Measurements from ENCODE around the gene BTBD16.

Gene BTBD16

DNA sequence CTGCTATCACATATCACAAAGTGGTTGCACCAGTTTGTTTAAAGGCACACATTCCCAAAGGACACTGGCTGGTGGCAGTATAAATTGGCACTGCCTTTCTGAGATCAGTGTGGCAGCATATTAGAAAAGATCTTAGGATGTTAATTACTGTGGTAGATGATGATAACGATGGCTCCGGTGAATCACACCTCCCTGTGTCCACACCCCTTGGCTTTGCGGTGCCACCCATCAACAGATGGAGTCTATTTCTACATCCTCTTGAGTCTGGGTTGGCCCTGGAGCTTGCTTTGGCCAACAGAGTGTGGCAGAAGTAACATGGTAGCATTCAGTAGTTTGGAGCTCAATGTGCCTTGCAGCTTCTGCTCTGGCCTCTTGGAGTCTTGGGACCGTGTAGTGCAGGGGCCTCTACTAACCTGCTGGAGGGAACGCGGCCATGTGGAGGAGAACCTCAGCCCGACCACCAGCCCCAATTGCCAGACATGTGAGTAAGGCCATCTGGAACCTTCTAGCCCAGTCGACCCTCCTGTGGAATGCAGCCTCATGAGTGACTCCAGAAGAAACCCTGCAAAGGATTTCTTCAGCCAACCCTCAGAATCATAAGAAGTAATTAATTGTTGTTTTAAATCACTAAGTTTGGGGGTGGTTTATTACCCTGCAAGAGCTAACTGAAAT lies 76.2 kb downstream of the BTBD16 start:
- no peak for DNase-seq

DNA sequence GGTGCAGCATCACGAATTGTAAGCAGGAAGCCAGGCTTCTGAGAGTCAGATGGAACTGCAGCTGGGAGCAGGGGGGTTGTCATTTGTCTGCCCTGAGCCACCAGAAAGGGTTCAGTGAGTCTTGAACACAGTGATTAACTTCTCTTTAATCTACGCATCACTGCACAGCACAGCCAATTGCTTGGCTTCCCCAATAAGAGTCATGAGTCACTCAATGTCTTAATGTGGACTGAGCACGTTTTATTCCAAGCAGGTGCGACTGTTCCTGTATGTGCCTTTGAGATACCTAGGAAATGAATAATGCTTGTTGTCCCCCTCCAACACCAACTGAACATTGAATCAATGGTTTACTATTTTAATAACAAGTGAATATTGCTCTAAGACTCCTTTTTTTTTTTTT lies 77.4 kb downstream of the BTBD16 start:
- no peak for DNase-seq

DNA sequence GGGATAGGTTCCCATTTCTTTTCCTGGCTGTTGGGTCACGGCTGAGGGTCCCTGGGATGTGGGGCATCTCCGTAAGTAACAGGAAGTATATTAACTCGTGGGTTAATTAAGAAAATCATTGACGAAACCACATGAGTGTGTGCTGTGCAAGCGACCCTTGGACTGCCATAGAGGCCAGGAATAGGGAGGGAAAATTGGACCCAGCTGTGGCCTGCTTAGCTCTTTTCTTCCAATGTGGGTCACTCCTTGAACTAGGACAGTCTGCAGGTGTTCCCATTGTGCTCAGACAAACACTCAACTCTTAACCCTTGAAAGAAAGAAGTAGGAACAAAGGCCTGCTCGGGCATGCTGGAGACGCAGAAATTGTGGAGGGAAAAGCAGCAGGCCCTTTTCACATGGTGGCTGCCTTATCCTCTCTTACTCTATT lies 77.9 kb downstream of the BTBD16 start:
- no peak for DNase-seq

DNA sequence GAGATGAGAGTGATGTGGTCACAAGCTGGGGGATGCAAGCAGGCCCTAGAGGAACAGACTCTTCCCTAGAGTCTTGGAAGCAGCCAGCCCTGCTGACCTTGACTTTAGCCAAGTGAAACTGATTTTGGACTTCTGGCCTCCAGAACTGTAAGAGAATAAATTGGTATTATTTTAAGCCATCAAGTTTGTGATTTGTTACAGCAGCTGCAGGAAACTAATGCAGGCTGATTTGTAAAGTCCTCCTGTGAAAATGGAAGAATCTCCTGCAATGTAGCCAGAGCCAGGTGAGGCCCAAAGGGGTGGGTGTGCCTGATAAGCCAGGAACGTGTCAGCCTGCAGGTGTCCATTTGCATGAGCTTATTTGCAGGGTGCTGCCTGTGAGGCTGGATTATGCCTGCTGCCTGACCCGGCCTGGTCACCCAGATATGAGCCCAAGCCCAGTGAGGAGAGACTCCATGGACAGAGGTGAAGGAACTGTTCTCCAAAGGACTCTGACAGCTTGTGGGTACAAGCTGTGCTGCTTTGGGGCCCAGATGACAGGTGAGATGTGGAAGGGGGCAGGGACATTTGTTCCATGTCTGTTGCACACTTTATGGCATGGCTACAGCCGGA lies 78.8 kb downstream of the BTBD16 start:
- DNase-seq, result no peak

DNA sequence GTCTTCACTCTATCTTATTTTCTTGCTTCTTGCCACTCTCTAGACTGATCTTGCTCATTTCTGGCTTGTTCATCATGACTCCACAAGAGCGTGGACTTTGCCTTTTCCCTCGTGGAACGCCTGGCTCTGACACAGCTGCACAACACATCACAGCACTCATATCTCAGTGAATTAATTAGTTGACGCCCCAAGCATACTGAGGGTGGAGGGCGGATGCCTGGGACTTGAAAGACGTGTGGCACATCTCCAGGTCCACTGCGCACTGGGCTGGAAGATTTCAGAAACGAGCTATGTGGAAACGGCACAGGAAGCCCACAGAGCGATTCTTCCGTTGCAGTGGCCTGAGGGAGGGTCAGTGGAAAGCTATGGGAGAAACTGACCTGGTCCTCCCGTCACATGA lies 79.8 kb downstream of the BTBD16 start:
- no peak for DNase-seq

DNA sequence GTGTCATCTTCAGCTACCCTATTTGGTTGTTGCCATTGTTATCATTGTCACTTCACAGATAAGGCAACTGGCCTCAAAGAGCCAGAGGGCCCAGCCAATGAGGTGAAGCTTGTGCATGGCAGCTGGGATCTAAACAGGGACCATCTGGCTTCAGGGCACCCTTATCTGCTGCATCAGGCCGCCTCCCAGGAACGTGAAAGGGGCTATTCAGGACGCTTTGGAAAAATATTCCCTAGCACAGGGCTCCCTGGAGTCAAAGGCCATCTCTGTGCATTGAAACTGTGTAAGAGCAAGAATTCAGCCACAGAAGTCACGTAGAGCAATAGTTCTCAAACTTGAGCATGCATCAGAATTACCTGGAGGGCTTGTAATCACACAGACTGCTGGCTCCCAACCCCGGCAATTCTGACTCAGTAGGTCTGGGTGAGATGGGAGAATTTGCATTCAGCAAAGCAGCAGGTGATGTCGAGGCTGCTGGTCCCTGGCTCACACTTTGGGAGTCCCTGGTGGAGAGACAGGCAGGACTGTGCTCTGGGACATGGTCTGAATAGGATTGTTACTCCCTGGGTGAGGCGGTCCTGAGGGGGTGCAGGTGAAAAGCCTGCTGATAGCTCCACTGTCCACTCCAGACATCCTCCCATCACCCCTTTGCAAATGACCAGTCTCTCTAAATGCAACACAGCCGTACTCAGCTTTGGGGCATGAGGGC lies 81.9 kb downstream of the BTBD16 start:
- no peak for DNase-seq

DNA sequence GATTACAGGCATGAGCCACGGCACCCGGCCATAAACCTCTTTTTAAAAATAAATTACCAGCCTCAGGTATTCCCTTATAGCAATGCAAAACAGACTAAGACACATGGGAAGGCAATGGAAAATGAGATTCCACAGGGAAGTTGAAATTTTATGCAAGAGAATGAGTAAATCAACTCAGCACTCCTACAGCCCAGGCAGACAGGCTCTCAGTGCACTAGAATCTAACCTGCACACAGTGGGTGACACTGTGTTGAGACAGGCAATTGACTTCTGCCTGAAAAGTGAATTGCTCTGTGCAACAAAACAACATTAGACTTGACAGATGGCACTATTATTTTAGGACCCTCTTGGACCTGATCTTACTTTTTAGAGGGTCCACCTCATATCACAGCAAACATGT lies 83.3 kb downstream of the BTBD16 start:
- DNase-seq, result no peak

DNA sequence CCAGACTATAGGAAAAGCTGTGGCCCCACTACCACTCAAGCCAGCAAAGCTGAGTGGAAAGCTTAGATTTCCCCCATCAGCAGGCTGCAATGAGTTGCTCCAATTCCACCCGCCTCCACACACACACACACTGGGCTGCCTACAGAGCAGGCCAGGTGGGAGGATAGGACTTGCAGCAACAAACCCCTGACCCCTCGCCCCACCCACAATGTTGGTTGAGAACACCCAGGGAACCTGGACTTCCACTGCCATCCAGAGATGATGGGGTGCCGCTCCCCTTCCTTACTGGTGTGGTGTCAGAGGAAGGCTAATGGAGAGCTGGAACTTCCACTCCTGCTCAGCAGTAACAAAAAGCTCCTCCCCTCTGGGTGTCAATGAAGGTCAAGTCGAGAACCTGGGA lies 86.6 kb downstream of the BTBD16 start:
- DNase-seq, result no peak

DNA sequence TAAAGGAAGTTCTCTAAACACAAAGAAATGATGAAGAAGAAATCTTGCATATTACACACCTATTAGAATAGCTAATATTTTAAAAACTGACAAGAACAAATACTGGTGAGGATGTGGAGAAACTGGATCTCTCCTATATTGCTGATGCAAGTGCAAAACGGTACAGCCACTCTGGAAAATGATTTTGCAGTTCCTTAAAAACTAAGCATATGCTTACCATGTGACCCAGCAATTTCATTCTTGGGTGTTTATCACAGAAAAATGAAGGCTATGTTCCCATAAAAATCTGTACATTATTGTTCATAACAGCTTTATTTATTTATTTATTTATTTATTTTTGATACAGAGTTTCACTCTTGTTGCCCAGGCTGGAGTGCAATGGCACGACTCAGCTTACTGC lies 88.5 kb downstream of the BTBD16 start:
- no peak for DNase-seq

DNA sequence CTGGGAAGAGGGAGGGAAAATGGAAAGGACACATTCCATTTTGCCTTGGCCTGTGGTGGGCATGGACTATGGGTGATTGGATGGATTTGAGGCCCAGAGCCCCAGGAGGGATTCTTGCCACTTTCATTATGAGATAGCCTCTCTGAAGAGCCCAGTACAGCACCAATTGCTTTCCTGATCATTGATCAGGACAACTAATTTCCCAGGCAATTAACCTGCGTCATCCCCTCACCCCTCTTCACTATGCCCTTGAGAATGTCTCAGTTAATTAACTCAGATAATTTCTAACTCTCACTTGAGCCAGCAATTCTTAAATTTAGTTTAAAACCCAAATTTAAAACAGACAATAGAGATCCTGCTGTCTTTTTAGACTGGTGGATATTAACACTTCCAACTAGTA lies 90.0 kb downstream of the BTBD16 start:
- DNase-seq, result no peak

DNA sequence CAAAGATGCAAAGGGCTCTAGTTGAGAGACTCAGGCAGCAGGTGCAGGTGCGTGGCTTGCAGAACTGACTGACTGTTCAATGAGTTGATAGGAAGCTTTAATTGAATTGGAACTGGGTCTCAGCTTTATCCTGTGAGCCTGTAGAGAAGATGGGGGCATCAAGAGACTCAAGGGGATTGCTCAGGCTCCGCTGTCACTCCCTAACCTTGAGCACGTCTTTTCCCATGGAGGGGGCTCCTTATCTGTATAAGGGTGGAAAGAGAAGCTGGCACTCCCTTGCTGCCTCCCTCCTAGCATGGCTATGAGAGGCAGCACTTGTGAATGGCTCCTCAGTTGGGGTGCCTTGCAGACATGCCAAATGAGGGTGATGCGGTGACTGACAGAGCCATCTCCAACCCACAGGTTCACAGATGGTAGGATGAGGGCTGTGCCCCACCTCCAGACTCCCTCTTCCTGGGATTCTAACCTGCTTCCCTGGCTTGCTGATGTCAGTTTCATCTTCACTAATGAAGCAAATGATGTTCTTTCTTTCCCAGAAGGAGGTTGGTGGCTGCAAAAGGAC lies 91.0 kb downstream of the BTBD16 start:
- no peak for DNase-seq

DNA sequence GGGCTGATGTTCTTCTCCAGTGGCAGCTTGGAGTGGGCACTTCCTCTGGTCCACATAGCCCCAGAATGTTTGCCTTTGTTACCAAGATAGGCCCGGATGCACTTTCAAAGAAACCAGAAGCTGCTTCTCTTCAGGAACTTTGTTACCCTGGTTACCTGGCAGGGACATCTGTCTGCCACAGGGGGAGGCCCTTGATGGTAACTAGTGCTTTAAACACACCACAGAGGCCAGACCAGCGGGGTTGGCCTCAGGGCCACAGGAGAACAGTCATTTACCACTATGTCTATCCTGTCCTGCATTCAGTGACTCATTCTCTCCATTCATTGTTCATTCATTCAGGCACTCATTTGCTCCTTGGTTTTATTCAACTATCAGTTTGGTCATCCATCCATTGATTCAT lies 91.5 kb downstream of the BTBD16 start:
- DNase-seq, result no peak

DNA sequence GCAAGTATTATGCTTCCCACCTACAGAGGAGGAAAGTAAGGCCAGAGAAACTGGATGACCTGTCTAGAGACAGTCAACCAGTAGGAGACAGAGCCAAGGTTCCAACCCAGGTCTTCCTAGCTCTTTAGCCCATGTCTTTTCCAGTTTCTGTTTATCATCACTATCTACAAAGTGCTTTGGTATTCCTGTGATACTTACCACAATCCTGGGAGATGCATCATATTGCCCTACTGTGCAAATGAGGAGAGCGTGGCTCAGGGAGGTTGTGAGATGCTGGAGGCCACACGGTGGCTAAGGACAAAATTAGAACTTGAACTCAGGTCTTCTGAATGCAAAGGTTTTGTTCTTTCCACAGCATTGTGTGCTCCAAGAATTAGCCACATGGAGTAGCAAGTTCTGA lies 92.2 kb downstream of the BTBD16 start:
- no peak for DNase-seq

DNA sequence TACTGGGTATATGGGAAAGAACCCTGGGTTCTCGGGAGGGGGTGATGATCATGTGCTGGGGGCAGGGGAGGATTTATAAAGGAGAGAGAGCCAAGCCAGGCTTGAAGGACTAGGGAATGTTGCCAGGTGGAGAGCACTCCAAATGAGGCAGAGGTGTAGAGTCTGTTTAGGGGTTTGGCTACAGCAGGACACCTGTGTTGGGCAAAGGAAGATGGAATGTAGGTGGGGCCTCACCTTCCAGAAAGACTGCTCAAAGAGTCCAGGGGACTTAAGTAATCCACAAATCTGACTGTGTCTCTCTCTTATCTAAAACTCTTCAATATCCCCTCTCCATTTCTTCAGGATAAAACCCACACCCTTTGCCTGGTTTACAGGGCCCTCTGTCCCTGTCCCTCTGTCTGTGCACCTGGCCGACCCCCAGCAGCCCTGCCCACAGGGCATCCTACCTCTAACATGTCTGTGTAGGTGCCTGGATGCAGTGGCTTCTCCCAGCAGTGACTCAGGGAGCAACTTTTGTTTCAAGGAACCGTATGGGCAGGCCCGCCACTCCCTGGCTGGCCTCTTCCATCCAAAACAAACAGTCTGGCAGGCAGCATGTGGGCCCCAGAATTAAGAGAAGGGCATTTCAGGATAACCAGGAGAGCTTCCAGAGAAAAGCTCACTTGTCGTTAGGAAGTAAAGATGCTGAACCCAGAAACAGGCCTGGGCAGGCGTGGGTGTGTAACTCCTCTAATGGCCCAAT lies 92.8 kb downstream of the BTBD16 start:
- no peak for DNase-seq

DNA sequence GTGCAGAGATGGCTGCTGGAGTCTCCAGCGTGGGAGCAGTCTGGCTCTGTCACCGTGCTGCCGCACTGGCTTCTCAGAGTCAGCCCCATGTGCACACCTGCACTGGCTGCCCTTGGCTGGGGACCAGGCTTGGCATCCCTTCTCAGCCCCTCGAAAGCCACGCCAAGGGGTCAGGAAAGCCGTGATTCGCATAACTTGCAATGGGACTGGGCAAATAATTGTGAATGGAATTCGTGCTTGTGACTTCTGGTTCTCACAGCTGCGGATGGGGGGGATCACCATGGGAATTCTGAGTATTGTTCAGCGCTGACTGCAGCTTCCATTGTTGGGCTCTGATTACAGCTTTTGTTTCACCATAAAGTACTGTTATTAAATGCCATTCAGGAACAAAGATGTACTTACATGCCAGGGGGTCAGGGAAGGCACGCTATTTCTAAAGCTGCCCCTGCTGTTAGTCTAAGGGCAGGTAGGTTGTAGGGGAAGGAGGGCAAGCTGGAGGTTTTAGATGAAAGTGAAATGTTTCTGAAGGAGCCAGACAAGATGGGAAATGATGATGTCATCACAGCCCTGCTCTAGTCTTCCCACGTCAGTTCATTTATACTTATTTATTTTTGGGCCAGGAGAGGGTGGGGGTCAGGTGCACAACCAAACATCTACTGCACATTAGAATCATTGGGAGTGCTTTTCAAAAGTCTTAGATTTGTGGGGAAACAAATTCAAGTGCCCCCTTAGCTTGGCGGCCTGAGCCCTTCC lies 97.6 kb downstream of the BTBD16 start:
- DNase-seq, result peak; percentile 70

DNA sequence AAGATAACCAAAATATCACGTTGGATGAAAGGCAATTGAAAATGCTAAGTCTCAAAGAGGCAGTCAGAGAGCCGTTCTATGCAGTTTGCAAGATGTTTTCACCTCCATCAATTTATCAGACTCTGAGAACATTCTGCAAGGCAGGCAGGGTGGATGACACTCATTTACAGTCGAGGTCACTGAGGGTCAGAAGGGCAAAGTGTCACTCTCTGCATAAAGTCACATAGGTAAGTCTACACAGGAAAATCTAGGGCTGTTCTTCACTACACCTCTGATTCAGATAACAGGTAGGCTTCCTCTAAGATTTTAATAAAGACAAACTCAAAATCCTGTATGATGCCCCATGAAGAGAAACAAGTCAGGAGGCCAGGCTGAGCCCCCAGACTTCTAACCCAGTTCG lies 102.0 kb downstream of the BTBD16 start:
- DNase-seq, result no peak

DNA sequence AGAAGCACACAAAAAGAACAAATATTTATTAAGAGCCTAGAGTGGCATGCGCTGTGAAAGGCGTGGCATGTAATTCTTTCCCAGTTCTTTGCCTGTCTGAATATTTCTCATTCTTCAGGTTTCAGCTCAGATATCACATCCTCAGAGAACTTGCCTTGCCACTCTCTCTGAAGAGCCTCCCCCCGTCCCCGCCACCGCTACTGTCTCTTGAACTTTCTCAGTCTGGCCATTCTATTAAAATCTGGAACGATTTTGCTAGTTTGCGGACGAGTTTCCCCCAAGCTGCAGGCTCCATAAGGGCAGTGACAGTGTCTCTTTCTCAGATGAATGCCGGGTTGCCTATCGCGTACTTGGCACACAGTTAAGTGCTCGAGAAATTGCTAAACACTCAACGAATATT lies 102.6 kb downstream of the BTBD16 start:
- DNase-seq, result no peak

DNA sequence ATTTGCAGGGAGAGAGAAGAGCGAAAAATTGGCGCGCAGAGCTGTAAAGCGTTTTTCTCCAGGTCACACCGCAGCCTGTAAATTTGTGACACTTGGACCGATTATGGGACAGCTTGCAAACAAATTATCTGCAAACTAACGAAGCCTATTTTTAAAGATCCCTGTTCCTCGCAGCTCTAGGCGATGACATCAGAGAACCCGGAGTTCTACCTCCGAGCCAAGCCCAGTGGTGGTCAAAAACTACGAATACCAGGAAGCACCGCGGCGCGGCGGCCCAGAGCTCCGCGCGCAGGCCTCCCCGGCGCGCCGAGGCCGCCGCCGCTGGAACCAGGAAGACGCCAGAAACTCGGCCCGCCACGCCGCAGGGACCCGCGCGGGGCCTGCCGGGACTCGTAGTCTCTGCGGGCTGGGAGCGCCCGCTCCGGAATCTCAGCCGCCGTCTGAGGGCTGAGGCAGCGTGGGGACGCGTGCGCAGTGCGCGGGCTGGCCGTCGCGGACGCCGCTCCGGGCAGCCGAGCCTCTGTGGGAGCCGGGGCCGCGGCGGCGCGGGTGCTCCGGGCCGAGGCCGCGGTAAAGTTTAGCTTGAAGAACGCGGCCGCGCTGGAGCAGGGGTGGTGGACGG lies 103.3 kb downstream of the BTBD16 start, which contains the start of gene PLEKHA1:
Gene PLEKHA1, plus strand, starts transcription at position 472 of the 622 bp plus-strand sequence. CDS start 18,493 bp downstream, outside the sequence.
- DNase-seq, result peak; percentile 82

DNA sequence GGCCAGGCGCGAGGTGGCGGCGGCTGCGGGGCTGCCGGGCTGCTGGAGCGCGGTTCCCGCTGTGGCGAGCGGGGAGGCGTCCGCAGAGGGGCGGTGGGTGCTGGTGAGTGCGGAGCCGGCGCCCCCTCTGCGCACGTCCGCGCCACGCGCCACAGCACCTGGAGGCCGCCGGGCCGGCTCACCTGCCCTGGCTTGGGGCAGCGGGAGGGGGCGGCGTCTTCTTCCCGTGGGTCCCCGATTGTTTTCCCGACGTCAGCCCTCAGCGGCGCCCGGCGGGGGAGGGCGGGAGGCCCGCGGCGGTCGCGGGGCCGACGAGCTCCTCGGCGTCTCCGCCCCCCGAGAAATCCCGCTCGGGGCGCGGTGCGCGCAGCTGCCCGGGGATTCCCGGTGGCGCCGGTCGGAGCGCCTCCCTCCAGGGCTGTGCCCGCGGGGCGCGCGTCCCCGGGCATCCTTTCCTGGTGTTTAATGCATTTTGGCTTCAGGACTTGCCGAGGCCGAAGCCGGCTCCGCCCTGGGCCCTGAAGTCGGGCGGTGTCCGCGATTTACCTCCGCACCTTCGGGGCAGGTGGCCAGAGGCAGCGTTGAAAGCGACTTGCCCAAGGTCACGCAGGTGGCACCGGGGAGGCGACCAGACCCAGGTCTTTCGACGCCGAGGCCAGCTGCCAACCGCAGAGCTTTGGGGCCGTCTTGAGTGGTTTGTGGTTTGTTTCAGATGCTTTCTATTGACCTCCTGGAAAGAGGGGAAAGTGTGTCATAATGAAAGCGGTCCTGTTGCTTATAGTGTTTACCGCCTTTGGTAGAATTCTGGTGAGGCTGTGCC lies 104.0 kb downstream of the BTBD16 start:
- DNase-seq, result peak; percentile 29

DNA sequence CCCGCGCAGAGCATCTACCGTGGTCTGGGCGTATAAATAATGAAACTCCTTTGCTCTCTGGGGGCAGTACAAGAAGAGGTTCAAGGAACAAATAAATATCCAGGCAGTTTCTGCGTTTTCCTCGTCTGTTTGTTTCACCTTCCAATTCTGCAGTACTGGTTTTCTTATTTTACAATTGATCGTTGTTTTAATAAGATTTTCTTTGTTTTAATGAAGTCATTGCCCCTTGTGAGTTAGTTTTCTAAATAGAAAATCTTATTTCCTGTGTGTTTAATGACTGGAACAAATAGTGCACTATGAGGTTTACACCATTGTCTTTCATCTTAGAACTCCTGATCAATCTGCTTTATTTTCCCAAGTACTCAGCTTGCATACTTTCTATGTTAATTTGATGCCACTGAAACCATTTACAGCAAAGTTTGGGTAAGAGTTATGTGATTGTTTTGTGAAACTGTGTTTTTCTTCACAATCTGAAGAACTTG lies 104.6 kb downstream of the BTBD16 start:
- DNase-seq, result no peak

Data from COR-L47 (cell line).